GM04504 (cell line): ENCODE data around the gene CFAP46.
"Not testable (repeated sequence)": the region's sequence is repeated elsewhere in the genome, so short reads cannot be mapped to it uniquely, and the experiment has no call there.

ENCODE experiments used
- DNase-seq: peaks from one replicate; pipeline ENCODE4 v3.0.0-alpha.2; 2012; ENCODE audit warnings: low read depth

The CFAP46 gene

GRCh38 chr10:132804785-132805426 is 137.5 kb downstream of the CFAP46 start:
- no peak for DNase-seq

- DNase-seq: no peak
These were observed 138.1 kb downstream of the CFAP46 start for GRCh38 chr10:132804287-132804686.

GRCh38 chr10:132803416-132804210 is 138.8 kb downstream of the CFAP46 start:
- no peak for DNase-seq

- DNase-seq: no peak
These were observed 139.6 kb downstream of the CFAP46 start for GRCh38 chr10:132802694-132803320.

- DNase-seq: no peak
These were observed 140.3 kb downstream of the CFAP46 start for GRCh38 chr10:132802048-132802447.

GRCh38 chr10:132799865-132800264 is 142.5 kb downstream of the CFAP46 start:
- no peak for DNase-seq

- DNase-seq: no peak
These were observed 143.5 kb downstream of the CFAP46 start for GRCh38 chr10:132798876-132799275.

GRCh38 chr10:132798403-132798802 is 144.0 kb downstream of the CFAP46 start:
- DNase-seq: no peak

- not testable (repeated sequence) for DNase-seq
These were observed 144.4 kb downstream of the CFAP46 start for GRCh38 chr10:132797986-132798385.

GRCh38 chr10:132796846-132797245 is 145.5 kb downstream of the CFAP46 start:
- DNase-seq: no peak

- no peak for DNase-seq
These were observed 148.2 kb downstream of the CFAP46 start for GRCh38 chr10:132793871-132794849.

GRCh38 chr10:132793213-132793612 is 149.2 kb downstream of the CFAP46 start:
- no peak for DNase-seq

GRCh38 chr10:132792796-132793195 is 149.6 kb downstream of the CFAP46 start:
- DNase-seq: no peak

GRCh38 chr10:132792099-132792498 is 150.3 kb downstream of the CFAP46 start:
- DNase-seq: not testable (repeated sequence)

- DNase-seq: no peak
These were observed 151.2 kb downstream of the CFAP46 start for GRCh38 chr10:132790934-132791829.

GRCh38 chr10:132790470-132790869 is 151.9 kb downstream of the CFAP46 start:
- DNase-seq: no peak

GRCh38 chr10:132789659-132790148 is 152.7 kb downstream of the CFAP46 start:
- DNase-seq: no peak

GRCh38 chr10:132788831-132789219 is 153.5 kb downstream of the CFAP46 start:
- DNase-seq: no peak

- peak; percentile 4 for DNase-seq
These were observed 154.1 kb downstream of the CFAP46 start for GRCh38 chr10:132788180-132788830.
